Activated CD8-positive, alpha-beta T cell treated with anti-CD3 and anti-CD28 coated beads for 36 hours (primary cell): ENCODE data around the gene HERC2. TPM values are rescaled to one million over a fixed set of nuclear protein-coding genes. Genes with fewer than 3 reads are reported as not detected.
"Not testable (repeated sequence)": the region's sequence is repeated elsewhere in the genome, so short reads cannot be mapped to it uniquely, and the experiment has no call there.

Experiments
- ATAC-seq: fragments of 200-7000 bp; cut with Tn5 transposase; one replicate; pipeline ENCODE4 v1.10.0; 2021; ENCODE audit warnings: mild to moderate bottlenecking, moderate library complexity
- CTCF ChIA-PET: fragments of 350-600 bp; sonication (Branson Sonifier 250); formaldehyde crosslinking; loops from one replicate; lab custom pipeline; 2021; ENCODE audit warnings: antibody characterized with exemption; lab: Charles Lee
- POLR2A ChIA-PET: fragments of 350-600 bp; sonication (Branson Sonifier 250); formaldehyde crosslinking; loops from one replicate; lab custom pipeline; 2021; ENCODE audit warnings: antibody characterized with exemption; lab: Charles Lee
- DNase-seq: peaks from one replicate; pipeline ENCODE4 v3.0.0-alpha.2; 2020
- H3K27ac Mint-ChIP-seq: one replicate; pipeline ENCODE4 v1.8.0; 2021; ENCODE audit warnings: mild to moderate bottlenecking, mixed read lengths
- H3K27me3 Mint-ChIP-seq: one replicate; pipeline ENCODE4 v1.8.0; 2021; ENCODE audit warnings: mixed read lengths
- H3K36me3 Mint-ChIP-seq: one replicate; pipeline ENCODE4 v1.8.0; 2021; ENCODE audit warnings: low read depth, mixed read lengths
- H3K4me1 Mint-ChIP-seq: one replicate; pipeline ENCODE4 v1.8.0; 2021; ENCODE audit warnings: low read depth, mixed read lengths
- H3K4me3 Mint-ChIP-seq: one replicate; pipeline ENCODE4 v1.8.0; 2021; ENCODE audit warnings: mild to moderate bottlenecking, moderate library complexity, mixed read lengths
- H3K9me3 Mint-ChIP-seq: one replicate; pipeline ENCODE4 v1.8.0; 2021; ENCODE audit warnings: mixed read lengths
- intact Hi-C: fragments of 100-400 bp; cut with micrococcal nuclease; formaldehyde crosslinking; loops from one replicate; pipeline ENCODE4 v1.10.0; 2022
- total RNA-seq, 2 experiments: library from RNA; stranded (reverse); gene quantifications; one replicate each; pipeline ENCODE4 v1.2.3, GENCODE V29; 2021
- TF ChIP-seq, protein P1 (sequence below): fragments of 200-600 bp; IDR thresholded peaks from one replicate; pipeline ENCODE4 v1.8.0; 2022; ENCODE audit warnings: antibody characterized with exemption, mild to moderate bottlenecking

The HERC2 gene
- total RNA-seq, 2 experiments from 2014 or later: 29.5 to 32.3 TPM

DNA sequence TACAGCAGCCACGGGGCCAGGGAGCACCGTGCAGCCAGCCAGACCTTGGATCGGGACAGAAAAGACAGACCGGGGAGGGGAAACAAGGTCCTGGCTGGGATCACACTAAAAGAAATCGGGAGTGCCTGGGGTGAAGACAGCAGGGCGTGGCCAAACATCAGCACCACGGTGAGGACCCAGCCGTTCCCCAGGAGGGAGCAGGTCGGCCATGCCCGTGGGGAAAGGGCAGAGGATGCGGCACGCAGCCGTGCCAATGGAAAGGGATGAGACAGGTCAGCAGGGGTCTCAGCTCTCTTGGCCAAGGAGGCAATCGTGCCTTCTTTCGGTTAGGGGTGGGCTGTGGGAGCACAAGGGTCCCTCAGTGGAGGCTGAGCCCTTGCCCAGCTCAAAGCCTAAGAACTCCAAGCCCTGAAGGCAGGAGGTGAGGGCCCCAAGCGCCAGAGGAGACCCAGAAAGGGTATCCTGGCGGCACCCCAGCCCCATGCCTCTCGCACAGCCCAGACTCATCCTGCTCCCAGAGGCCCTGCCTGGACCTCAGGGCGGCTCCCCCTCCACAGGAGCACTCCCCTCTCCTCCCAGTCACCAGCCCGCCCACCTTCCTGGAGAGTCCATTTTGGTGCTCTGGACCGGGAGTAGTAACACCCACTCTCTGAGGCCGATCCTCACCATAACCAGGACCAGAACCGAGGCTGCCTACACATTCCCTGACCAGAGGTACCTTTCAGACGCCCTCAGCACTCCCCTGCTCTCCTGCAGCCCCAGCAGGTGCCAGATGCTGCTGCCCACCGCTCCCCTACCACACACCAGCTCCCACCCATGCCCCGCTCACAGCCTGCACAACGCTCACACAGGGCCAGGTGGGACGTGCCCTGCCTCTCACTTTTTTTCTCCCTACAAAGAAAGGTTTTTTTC is 199.7 kb downstream of the HERC2 start:
- Mint-ChIP-seq H3K27me3 (no peaks in the 10 kb centered on the region), H3K36me3 (peaks cover 15% of the 10 kb centered on the region), H3K4me3 (no peak overlapping the region), H3K27ac (no peak overlapping the region), H3K9me3 (no peaks in the 10 kb centered on the region), H3K4me1 (no peaks in the 10 kb centered on the region)
- no peak for ATAC-seq
- intact Hi-C loops: no loop called here
- ChIA-PET POLR2A (no interaction called here), CTCF (no interaction called here)
- DNase-seq: no peak
- TF ChIP-seq, protein P1, sequence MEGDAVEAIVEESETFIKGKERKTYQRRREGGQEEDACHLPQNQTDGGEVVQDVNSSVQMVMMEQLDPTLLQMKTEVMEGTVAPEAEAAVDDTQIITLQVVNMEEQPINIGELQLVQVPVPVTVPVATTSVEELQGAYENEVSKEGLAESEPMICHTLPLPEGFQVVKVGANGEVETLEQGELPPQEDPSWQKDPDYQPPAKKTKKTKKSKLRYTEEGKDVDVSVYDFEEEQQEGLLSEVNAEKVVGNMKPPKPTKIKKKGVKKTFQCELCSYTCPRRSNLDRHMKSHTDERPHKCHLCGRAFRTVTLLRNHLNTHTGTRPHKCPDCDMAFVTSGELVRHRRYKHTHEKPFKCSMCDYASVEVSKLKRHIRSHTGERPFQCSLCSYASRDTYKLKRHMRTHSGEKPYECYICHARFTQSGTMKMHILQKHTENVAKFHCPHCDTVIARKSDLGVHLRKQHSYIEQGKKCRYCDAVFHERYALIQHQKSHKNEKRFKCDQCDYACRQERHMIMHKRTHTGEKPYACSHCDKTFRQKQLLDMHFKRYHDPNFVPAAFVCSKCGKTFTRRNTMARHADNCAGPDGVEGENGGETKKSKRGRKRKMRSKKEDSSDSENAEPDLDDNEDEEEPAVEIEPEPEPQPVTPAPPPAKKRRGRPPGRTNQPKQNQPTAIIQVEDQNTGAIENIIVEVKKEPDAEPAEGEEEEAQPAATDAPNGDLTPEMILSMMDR: no peak

DNA sequence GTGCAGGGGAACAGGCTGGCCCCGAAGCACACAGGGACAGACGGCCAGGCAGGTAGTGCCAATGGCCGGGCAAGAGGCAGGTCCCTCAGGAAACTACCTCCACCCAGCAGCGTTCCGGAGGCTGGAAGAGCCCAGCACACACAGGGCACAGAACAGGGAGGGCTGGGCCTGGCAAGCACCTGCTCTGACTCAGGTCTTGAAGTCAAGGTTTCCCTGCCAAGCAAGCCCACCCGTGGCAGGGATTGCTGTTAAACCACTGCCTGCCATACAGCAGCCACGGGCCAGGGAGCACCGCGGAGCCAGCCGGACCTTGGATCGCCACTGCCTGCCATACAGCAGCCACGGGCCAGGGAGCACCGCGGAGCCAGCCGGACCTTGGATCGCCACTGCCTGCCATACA is 200.4 kb downstream of the HERC2 start:
- H3K36me3 Mint-ChIP-seq: peaks cover 15% of the 10 kb centered on the region
- CTCF ChIA-PET, H3K27me3 Mint-ChIP-seq, H3K4me1 Mint-ChIP-seq, H3K4me3 Mint-ChIP-seq, POLR2A ChIA-PET, H3K9me3 Mint-ChIP-seq, H3K27ac Mint-ChIP-seq, intact Hi-C loops, ATAC-seq, DNase-seq: not testable (repeated sequence)

DNA sequence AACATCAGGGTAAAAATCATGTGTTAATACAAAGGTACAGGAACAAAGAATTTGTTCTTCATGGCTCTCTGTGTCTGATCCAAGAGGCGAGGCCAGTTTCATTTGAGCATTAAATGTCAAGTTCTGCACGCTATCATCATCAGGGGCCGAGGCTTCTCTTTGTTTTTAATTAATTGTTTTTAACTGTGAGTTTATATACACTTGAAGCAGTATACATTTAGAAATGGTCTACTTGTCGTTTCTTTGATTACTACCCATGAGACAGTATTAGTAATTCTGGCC is 201.7 kb downstream of the HERC2 start:
- H3K27me3 Mint-ChIP-seq: no peaks in the 10 kb centered on the region
- intact Hi-C loops: no loop called here
- H3K4me1 Mint-ChIP-seq: no peaks in the 10 kb centered on the region
- DNase-seq: no peak
- TF ChIP-seq, protein P1: no peak
- ATAC-seq: no peak
- H3K27ac Mint-ChIP-seq: no peak overlapping the region
- ChIA-PET POLR2A (no interaction called here), CTCF (no interaction called here)
- H3K4me3 Mint-ChIP-seq: no peak overlapping the region
- H3K9me3 Mint-ChIP-seq: no peaks in the 10 kb centered on the region
- peaks cover 15% of the 10 kb centered on the region for H3K36me3 Mint-ChIP-seq

DNA sequence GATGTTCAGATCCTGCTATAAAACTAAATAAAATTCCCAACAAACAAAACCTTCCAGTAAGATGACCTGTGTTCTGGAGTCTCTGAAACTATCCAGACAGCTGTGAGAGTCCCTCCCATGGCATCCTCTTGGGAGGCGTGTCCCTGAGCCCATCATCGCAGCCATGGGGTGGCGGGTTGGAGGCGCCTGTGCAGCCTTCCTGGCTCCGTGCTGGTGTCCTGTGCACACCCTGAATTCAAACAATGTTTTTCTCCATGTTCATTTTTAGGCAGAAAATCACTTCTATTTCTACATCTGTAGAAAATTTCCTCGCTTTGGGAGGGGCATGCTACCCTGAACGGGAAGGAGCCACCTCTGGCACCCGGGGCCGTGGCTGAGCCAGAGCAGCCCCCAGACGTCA is 203.4 kb downstream of the HERC2 start:
- H3K4me1 Mint-ChIP-seq: no peaks in the 10 kb centered on the region
- DNase-seq: no peak
- H3K9me3 Mint-ChIP-seq: no peaks in the 10 kb centered on the region
- no peak overlapping the region for H3K4me3 Mint-ChIP-seq
- peaks cover 11% of the 10 kb centered on the region for H3K36me3 Mint-ChIP-seq
- CTCF ChIA-PET: interaction anchor here (1.7 kb wide), 1 partner anchor 7 kb away, joined by 6 read pairs; no protein-coding TSS in a partner anchor
- POLR2A ChIA-PET: no interaction called here
- ATAC-seq: no peak
- no peak overlapping the region for H3K27ac Mint-ChIP-seq
- TF ChIP-seq, protein P1: no peak
- intact Hi-C loops: no loop called here
- no peaks in the 10 kb centered on the region for H3K27me3 Mint-ChIP-seq

DNA sequence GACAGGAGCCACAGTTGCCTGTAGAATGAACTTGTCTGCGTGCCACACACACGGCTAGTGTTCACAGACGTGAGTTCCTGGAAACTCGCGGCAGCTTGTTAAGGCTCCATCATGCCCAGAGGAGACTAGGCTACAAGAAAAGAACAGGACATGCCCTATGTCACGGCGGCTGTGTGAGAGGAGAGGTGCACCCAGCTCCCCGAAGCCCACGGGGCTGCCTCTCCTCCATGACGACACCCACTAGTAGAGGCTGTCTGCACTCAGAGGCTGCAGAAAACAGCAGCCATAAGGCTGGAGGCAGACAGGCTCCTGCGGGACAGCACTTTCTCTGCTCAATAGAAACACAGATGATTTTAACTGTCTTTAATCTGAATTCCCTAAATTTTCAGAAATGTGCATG is 203.9 kb downstream of the HERC2 start:
- Mint-ChIP-seq H3K4me1 (no peaks in the 10 kb centered on the region), H3K27ac (no peak overlapping the region), H3K27me3 (no peaks in the 10 kb centered on the region), H3K36me3 (peaks cover 8% of the 10 kb centered on the region), H3K9me3 (no peaks in the 10 kb centered on the region), H3K4me3 (no peak overlapping the region)
- TF ChIP-seq, protein P1: no peak
- intact Hi-C loops: no loop called here
- DNase-seq (no peak), ATAC-seq (no peak)
- CTCF ChIA-PET: interaction anchor here (1.7 kb wide), 1 partner anchor 8 kb away, joined by 6 read pairs; no protein-coding TSS in a partner anchor
- POLR2A ChIA-PET: no interaction called here
